SK-N-SH treated with all-trans-retinoic acid at 6 μM for 48 hours (cell line): ENCODE data around the gene GFPT1.

ENCODE experiments used
- CSDC2 ChIP-seq: fragments of 250-450 bp; sonication (Bioruptor Pico); IDR thresholded peaks from 2 replicates; pipeline ENCODE4 v1.5.0; 2020; ENCODE audit warnings: mild to moderate bottlenecking, moderate library complexity
- GLIS3 ChIP-seq: fragments of 250-450 bp; sonication (Bioruptor Pico); IDR thresholded peaks from 2 replicates; pipeline ENCODE4 v1.5.0; 2020; ENCODE audit warnings: mild to moderate bottlenecking, moderate library complexity
- ISL1 ChIP-seq: fragments of 250-450 bp; sonication (Bioruptor Pico); IDR thresholded peaks from 2 replicates; pipeline ENCODE4 v2.1.2; 2022; ENCODE audit warnings: mild to moderate bottlenecking, moderate library complexity
- PATZ1 ChIP-seq: fragments of 250-450 bp; sonication (Bioruptor Pico); IDR thresholded peaks from 2 replicates; pipeline ENCODE4 v1.8.0; 2020; ENCODE audit warnings: mild to moderate bottlenecking, moderate library complexity, borderline replicate concordance
- POU6F1 ChIP-seq: fragments of 250-450 bp; sonication (Bioruptor Pico); IDR thresholded peaks from 2 replicates; pipeline ENCODE4 v1.8.0; 2021; ENCODE audit warnings: low read depth, mild to moderate bottlenecking, moderate library complexity, borderline replicate concordance
- PPARA ChIP-seq: fragments of 250-450 bp; sonication (Bioruptor Pico); IDR thresholded peaks from 2 replicates; pipeline ENCODE4 v1.5.0; 2020; ENCODE audit warnings: mild to moderate bottlenecking, borderline replicate concordance
- RARB ChIP-seq: fragments of 250-450 bp; sonication (Bioruptor Pico); IDR thresholded peaks from 2 replicates; pipeline ENCODE4 v1.8.0; 2021; ENCODE audit warnings: mild to moderate bottlenecking, moderate library complexity
- TCF4 ChIP-seq: fragments of 250-450 bp; sonication (Bioruptor Pico); IDR thresholded peaks from 2 replicates; pipeline ENCODE4 v1.8.0; 2021; ENCODE audit warnings: mild to moderate bottlenecking, moderate library complexity, borderline replicate concordance
- ZC3H10 ChIP-seq: fragments of 250-450 bp; sonication (Bioruptor Pico); IDR thresholded peaks from 2 replicates; pipeline ENCODE4 v1.5.1; 2021; ENCODE audit warnings: mild to moderate bottlenecking, moderate library complexity
- ZFP3 ChIP-seq: fragments of 250-450 bp; sonication (Bioruptor Pico); IDR thresholded peaks from 2 replicates; pipeline ENCODE4 v1.5.0; 2020; ENCODE audit warnings: mild to moderate bottlenecking, moderate library complexity
- ZFP30 ChIP-seq: fragments of 450-650 bp; formaldehyde crosslinking; IDR thresholded peaks from 2 replicates; pipeline ENCODE4 v1.5.0; 2022; ENCODE audit warnings: mild to moderate bottlenecking, moderate library complexity
- ZNF8 ChIP-seq: fragments of 450-650 bp; formaldehyde crosslinking; IDR thresholded peaks from 2 replicates; pipeline ENCODE4 v1.5.0; 2020; ENCODE audit warnings: mild to moderate bottlenecking, moderate library complexity

- no peak for TF ChIP-seq RARB (CRISPR knock-in tag)
- TF ChIP-seq ZFP30 (CRISPR knock-in tag): no peak
- no peak for TF ChIP-seq GLIS3 (CRISPR knock-in tag)
- TF ChIP-seq TCF4 (CRISPR knock-in tag): no peak
- no peak for TF ChIP-seq ZC3H10 (CRISPR knock-in tag)
- TF ChIP-seq POU6F1 (CRISPR knock-in tag): no peak
- TF ChIP-seq ZFP3: no peak
- TF ChIP-seq PATZ1: no peak
- no peak for TF ChIP-seq CSDC2 (CRISPR knock-in tag)
- TF ChIP-seq ZNF8 (CRISPR knock-in tag): no peak
- no peak for TF ChIP-seq PPARA (CRISPR knock-in tag)
- TF ChIP-seq ISL1 (CRISPR knock-in tag): no peak
These were observed 115.2 kb downstream of the GFPT1 start for GRCh38 chr2:69271831-69272257.
